Stimulated activated CD8-positive, alpha-beta memory T cell treated with anti-CD3 and anti-CD28 coated beads, Interleukin-7, amount 100 ng/mL, for 1 hour (primary cell): Measurements from ENCODE around the gene RPTN.

ENCODE experiments used
- DNase-seq, 2 donors: peaks; one replicate each; pipeline ENCODE4 v3.0.0-alpha.2; 2020; ENCODE audit warnings: low read depth in 2 of 2

Gene RPTN

DNA sequence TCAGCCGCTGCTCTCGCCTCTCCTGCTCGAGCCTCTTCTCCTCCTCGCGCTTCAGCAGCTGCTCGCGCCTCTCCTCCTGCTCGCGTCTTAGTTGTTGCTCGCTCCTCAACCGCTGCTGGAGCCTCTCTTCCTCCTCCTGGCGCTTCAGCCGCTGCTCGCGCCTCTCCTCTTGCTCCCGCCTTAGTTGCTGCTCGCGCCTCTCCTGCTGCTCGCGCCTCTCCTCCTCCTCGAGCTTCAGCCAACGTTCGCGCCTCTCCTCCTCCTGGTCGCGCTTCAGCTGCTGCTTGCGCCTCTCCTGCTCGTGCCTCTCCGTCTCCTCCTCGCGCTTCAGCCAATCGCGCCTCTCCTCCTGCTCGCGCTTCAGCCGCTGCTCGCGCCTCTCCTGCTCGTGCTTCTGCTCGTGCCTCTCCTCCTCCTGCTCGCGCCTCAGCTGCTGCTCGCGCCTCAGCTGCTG lies 47.5 kb downstream of the RPTN start:
- no peak for DNase-seq

DNA sequence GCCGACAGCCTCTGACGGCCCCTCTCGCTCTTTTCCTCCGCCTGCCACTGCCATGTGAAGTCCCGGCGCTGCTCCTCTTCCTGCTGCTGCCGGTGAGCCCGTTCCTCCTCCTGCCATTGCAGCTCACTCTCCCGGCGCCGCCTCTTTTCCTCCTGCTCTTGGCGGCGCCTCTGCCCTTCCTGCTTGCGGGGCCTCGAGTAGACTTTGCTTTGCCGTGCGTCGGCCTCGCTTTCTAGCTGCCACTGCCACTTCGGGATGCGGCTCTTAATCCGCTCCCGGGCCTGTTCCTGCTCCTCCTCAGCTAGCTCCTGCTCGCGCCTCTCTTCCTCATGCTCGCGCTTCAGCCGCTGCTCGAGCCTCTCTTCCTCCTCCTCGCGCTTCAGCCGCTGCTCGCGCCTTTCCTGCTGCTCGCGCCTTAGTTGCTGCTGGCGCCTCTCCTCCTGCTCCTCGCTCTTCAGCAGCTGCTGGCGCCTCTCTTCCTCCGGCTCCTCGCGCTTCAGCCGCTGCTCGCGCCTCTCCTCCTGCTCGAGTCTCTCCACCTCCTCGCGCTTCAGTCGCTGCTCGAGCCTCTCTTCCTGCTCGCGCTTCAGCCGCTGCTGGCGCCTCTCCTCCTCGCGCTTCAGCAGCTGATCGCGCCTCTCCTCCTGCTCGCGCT lies 48.0 kb downstream of the RPTN start:
- DNase-seq: no peak

DNA sequence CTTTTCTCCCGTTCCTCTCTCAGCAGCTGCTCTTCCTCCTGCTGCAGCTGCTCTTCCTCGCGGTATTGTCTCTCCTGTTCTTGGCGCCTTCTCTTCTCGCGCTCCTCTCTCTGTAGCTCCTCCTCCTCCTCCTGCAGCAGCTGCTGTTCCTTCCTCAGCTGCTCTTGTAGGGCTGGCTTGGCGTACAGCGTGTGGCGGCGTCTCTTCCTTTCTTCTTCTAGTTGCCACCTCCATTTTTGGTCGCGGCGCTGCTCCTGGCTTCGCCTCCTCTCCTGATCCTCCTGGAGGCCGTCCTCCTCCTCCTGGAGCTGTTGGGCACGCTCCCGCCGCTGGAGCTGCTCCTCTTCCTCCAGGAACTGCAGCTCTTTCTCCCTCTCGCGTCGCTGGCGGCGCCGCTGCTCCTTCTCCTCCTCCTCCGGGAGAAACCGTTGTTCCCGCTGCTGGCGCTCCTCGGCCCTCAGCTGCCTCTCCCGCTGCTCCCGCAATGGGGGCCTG lies 48.6 kb downstream of the RPTN start:
- no peak for DNase-seq

DNA sequence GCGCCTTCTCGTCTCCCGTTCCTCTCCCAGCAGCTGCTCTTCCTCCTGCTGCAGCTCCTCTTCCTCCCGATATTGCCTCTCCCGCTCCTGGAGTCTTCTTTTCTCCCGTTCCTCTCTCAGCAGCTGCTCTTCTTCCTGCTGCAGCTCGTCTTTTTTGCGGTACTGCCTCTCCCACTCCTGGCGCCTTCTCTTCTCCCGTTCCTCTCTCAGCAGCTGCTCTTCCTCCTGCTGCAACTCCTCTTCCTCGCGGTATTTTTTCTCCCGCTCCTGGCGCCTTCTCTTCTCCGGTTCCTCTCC lies 49.1 kb downstream of the RPTN start:
- no peak for DNase-seq

DNA sequence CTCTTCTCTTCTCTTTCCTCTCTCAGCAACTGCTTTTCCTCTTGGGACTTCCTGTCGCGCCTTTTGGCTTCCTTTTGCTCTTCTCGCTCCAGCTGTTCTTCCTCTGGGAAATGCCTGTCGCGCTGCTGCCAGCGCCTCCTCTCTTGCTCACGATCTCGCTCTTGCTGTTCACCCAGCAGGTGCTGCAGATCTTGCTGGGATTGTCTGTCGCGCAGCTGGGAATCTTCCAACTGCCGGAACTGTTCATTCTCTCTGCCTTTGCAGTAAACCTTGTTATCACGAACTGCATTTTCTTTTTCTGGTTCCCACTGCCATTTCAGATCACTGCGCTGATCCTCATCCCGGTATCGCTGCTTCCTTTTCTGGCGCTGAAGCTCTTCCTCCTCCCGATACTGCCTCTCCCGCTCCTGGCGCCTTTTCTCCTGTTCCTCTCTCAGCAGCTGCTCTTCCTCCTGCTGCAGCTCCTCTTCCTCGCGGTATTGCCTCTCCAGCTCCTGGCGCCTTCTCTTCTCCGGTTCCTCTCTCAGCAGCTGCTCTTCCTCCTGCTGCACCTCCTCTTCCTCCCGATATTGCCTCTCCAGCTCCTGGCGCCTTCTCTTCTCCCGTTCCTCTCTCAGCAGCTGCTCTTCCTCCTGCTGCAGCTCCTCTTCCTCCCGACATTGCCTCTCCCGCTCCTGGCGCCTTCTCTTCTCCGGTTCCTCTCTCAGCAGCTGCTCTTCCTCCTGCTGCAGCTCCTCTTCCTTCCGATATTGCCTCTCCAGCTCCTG lies 49.6 kb downstream of the RPTN start:
- no peak for DNase-seq

DNA sequence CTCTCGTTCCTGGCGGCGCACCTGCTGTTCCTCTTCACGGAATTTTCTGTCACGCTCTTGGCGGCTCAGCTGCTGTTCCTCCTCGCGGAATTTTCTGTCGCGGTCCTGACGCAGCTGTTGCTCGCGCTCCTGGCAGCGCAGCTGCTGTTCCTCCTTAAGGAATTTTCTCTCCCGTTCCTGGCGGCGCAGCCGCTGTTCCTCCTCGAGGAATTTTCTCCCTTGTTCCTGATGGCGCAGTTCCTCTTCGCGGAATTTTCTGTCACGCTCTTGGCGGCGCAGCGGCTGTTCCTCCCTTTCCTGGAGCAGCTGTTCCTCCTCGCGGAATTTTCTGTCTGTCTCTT lies 50.2 kb downstream of the RPTN start:
- no peak for DNase-seq

DNA sequence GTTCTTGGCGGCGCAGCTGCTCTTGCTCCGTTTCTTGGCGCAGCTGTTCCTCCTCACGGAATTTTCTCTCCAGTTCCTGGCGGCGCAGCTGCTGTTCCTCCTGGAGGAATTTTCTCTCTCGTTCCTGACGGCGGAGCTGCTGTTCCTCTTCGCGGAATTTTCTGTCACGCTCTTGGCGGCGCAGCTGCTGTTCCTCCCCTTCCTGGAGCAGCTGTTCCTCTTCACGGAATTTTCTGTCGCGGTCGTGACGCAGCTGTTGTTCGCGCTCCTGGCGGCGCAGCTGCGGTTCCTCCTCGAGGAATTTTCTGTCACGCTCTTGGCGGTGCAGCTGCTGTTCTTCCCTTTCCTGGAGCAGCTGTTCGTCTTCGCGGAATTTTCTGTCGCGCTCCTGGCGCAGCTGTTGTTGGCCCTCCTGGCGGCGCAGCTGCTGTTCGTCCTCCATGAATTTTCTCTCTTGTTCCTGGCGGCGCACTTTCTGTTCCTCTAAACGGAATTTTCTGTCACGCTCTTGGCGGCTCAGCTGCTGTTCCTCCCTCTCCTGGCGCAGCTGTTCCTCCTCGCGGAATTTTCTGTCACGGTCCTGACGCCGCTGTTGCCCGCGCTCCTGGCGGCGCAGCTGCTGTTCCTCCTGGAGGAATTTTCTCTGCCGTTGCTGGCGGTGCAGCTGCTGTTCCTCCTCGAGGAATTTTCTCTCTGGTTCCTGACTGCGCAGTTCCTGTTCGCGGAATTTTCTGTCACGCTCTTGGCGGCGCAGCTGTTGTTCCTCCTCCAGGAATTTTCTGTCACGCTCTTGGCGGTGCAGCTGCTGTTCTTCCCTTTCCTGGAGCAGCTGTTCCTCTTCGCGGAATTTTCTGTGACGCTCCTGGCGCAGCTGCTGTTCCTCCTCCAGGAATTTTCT lies 50.8 kb downstream of the RPTN start:
- no peak for DNase-seq

DNA sequence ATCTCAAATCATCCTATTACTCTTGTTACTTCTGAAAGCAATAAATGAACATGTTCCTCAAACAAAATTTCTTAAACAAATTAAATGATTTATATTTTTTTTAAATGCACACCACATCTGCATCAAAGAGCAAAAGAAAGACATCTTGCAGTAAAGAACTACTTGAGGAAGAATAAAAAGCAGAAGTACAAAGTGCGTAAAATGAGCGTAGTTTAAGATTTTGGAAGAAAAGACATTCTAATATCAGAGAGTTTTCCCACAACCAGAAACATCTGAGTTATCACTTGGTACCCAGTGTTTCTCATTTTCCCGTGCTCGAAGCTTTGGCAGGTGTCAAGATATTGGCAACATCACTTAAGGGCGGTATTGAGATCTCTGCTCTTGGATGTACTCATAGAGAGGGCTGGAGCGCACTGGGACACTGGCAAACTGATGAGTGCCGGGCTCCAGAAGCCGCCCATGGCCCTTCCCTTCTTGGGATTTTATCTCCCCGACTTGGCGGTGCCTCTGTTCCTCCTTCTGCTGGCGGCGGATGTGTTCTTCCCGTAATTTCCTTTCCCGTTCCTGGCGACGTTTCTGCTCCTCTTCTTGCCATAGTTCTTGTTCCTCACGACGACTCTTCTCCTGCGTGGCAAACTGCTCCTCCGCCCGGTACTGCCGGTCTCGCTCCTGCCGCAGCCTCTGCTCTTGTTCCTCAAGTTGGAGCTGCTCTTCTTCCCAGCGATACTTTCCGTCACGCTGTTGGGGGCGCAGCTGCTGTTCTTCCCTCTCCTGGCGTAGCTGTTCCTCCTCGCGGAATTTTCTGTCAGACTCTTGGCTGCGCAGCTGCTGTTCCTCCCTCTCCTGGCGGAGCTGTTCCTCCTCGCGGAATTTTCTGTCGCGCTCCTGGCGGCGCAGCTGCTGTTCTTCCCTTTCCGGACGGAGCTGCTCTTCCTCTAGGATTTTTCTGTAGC lies 51.7 kb downstream of the RPTN start:
- DNase-seq: no peak

DNA sequence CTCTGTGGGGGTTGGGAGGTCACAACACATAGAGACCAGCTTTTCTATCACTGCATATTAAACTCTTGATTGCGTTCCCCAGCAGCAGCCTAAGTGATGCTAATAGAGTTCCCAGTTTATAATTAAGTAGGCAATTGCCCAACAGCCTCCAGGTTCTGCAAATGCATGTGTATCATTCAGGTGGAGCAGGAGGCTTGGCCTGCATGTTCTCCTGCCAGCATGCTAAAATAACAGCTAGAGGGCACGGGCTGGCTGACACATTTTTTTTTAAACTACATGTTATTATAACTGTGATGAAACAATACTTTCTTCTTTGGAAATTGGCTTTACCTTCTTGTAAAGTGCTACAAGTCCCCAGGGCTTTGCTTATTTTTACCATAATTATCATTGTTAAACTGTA lies 54.2 kb downstream of the RPTN start:
- DNase-seq: no peak
